GM23248 (cell line): ENCODE results near the gene RXFP4. TPM values are rescaled to one million over a fixed set of nuclear protein-coding genes. Genes with fewer than 3 reads are reported as not detected.

ENCODE experiments used
- DNase-seq: peaks from one replicate; pipeline ENCODE4 v3.0.0-alpha.2; 2015
- H2AFZ ChIP-seq: fragments of 200-600 bp; sonication (generic); 2 replicates; pipeline ENCODE4 v1.6.1; 2016; ENCODE audit warnings: antibody characterized with exemption
- H3F3A ChIP-seq: fragments of 200-600 bp; sonication (generic); 2 replicates; pipeline ENCODE4 v1.6.1; 2016; ENCODE audit warnings: mild to moderate bottlenecking, antibody characterized with exemption, mixed run types; ENCODE audit not compliant: insufficient read depth
- H3K27ac ChIP-seq: fragments of 200-600 bp; sonication (generic); 2 replicates; pipeline ENCODE4 v1.5.1; 2016; ENCODE audit warnings: mild to moderate bottlenecking
- H3K27me3 ChIP-seq: fragments of 200-600 bp; sonication (generic); replicated peaks from 2 replicates; pipeline ENCODE4 v1.6.1; 2016; ENCODE audit warnings: mild to moderate bottlenecking; ENCODE audit not compliant: insufficient read depth
- H3K36me3 ChIP-seq: fragments of 200-600 bp; sonication (generic); 2 replicates; pipeline ENCODE4 v1.6.1; 2016; ENCODE audit warnings: low read depth, mild to moderate bottlenecking
- H3K4me1 ChIP-seq: fragments of 200-600 bp; sonication (generic); 2 replicates; pipeline ENCODE4 v1.6.1; 2016; ENCODE audit warnings: mild to moderate bottlenecking; ENCODE audit not compliant: insufficient read depth
- H3K4me2 ChIP-seq: fragments of 200-600 bp; sonication (generic); one replicate; pipeline ENCODE4 v1.6.1; 2016; ENCODE audit warnings: mild to moderate bottlenecking; ENCODE audit not compliant: unreplicated experiment
- H3K4me3 ChIP-seq: fragments of 200-600 bp; sonication (generic); 2 replicates; pipeline ENCODE4 v1.5.1; 2016; ENCODE audit warnings: mild to moderate bottlenecking
- H3K79me2 ChIP-seq: fragments of 200-600 bp; sonication (generic); 2 replicates; pipeline ENCODE4 v1.6.1; 2016; ENCODE audit warnings: mild to moderate bottlenecking; ENCODE audit not compliant: insufficient read depth
- H3K9ac ChIP-seq: fragments of 200-600 bp; sonication (generic); 2 replicates; pipeline ENCODE4 v1.6.1; 2016; ENCODE audit warnings: mild to moderate bottlenecking
- H3K9me2 ChIP-seq: fragments of 200-600 bp; sonication (generic); 2 replicates; pipeline ENCODE4 v1.6.1; 2016; ENCODE audit warnings: mixed run types, mild to moderate bottlenecking, moderate library complexity; ENCODE audit not compliant: insufficient read depth
- H3K9me3 ChIP-seq: fragments of 200-600 bp; sonication (generic); one replicate; pipeline ENCODE4 v1.6.1; 2017; ENCODE audit warnings: low read depth
- H4K20me1 ChIP-seq: fragments of 200-600 bp; sonication (generic); 2 replicates; pipeline ENCODE4 v1.6.0; 2016; ENCODE audit not compliant: insufficient read depth
- EZH2 ChIP-seq: fragments of 200-600 bp; sonication (generic); IDR thresholded peaks from 2 replicates; pipeline ENCODE4 v1.6.1; 2018; ENCODE audit warnings: antibody characterized with exemption, mild to moderate bottlenecking; ENCODE audit not compliant: insufficient read depth, poor library complexity, severe bottlenecking
- EZH2phosphoT487 ChIP-seq: fragments of 200-600 bp; sonication (generic); IDR thresholded peaks from 2 replicates; pipeline ENCODE4 v1.6.1; 2018; ENCODE audit warnings: antibody characterized with exemption, moderate library complexity, mild to moderate bottlenecking, low read depth; ENCODE audit not compliant: insufficient read depth
- WGBS, 2 experiments: methylation state at CpG; one replicate each; pipeline ENCODE4 v1.1.6; 2015 to 2017; ENCODE audit warnings: low lambda C conversion rate in 2 of 2, low coverage in 1 of 2; ENCODE audit errors: missing lambda C conversion rate in 2 of 2; 5-methylcytosine and 5-hydroxymethylcytosine counted together
- in situ Hi-C: fragments of 300-500 bp; cut with MboI; formaldehyde crosslinking; loops from 2 replicates; pipeline ENCODE4 v1.15.0; 2020
- polyA plus RNA-seq: library from polyadenylated mRNA; unstranded; fragments of >200 nt; fragmentation: Nextera tagmentation; extraction: Ambion mirVana; gene quantifications from 2 replicates; pipeline ENCODE4 v1.2.1, GENCODE V29; 2016
- total RNA-seq: library from RNA; depleted of rRNA; stranded (reverse); fragments of >200 nt; shearing (Covaris generic); gene quantifications from 2 replicates; pipeline ENCODE4 v1.2.3, GENCODE V29; 2014

RXFP4 gene
- total and polyA plus RNA-seq, 2 experiments from 2014 or later: 0.39 TPM; not detected in 1

DNA sequence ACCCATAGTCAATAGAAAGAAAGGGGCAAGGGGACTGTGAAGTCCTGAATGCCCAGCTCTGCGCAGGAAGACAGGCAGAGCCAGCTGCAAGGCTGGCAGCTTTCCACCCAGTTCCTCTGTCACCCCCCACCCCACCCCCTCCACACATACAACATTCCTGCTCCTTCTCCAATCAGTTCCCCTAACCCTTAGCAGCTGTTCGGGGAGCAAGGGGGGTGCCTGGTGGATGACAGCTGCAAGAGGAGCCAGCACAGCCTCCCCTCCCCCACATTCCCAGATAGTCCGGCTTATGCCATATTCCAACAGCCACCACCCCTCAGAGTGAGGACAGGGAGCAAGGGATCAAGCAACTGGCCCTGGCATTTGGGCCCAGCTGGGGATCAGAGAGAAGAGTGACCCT is 27.2 kb downstream of the RXFP4 start:
- peaks cover 7% of the 10 kb centered on the region; the same call in 1 of the 2 replicates for H4K20me1 ChIP-seq
- H3K27ac ChIP-seq: 0 out of 2 replicates have a peak overlapping the region, but pooled peaks have one; percentile 85
- H3K4me1 ChIP-seq: peaks cover 36% of the 10 kb centered on the region
- in situ Hi-C loops: no loop called here
- H3K4me3 ChIP-seq: no peak overlapping the region
- H3K79me2 ChIP-seq: peaks cover 93% of the 10 kb centered on the region
- H3K9me3 ChIP-seq: no peaks in the 10 kb centered on the region
- 70 to 72% methylated on average over 3 of the region's 3 CpGs for WGBS, 2 experiments
- peak overlapping the region; percentile 78; the same call in 1 of the 2 replicates for H3K9ac ChIP-seq
- no peak overlapping the region for H2AFZ ChIP-seq
- TF ChIP-seq EZH2: no peak
- no peak for TF ChIP-seq EZH2phosphoT487
- H3K4me2 ChIP-seq: no peak overlapping the region
- peaks cover 48% of the 10 kb centered on the region for H3K36me3 ChIP-seq
- DNase-seq: no peak
- H3K9me2 ChIP-seq: no peaks in the 10 kb centered on the region
- no peaks in the 10 kb centered on the region for H3K27me3 ChIP-seq
- H3F3A ChIP-seq: peaks cover 52% of the 10 kb centered on the region

DNA sequence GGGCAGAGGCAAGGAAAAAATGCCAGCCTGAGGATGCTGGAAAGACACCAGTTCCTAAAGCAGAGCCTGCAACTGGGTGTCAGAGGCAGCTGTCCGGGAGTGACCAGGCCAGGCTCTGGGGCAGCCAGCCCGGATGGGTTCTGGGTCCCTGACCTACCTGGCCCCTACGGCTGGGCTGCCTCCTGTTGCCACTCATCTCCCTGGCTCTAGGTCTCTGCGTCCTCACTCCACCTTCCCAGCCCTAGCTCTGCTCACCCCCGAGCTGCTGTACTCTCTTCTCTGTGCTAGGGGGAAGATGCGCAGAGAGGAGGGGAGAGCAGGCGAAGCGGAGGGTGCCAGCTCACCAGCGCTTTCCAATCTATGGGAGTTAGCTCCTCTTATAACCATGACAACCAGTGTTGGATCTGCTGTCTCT is 27.9 kb downstream of the RXFP4 start:
- Histone ChIP-seq H3K27ac (peak overlapping the region; percentile 85), H3K4me2 (no peak overlapping the region), H3K79me2 (peaks cover 96% of the 10 kb centered on the region), H3K9ac (peak overlapping the region; percentile 78; the same call in 1 of the 2 replicates), H3K4me3 (no peak overlapping the region), H3F3A (peaks cover 50% of the 10 kb centered on the region), H3K9me3 (no peaks in the 10 kb centered on the region), H3K9me2 (no peaks in the 10 kb centered on the region), H3K36me3 (peaks cover 48% of the 10 kb centered on the region), H3K4me1 (peaks cover 36% of the 10 kb centered on the region), H4K20me1 (peaks cover 7% of the 10 kb centered on the region; the same call in 1 of the 2 replicates), H2AFZ (no peak overlapping the region), H3K27me3 (no peaks in the 10 kb centered on the region)
- in situ Hi-C loops: no loop called here
- TF ChIP-seq EZH2 (no peak), EZH2phosphoT487 (no peak)
- 62 to 69% methylated on average over 9 of the region's 9 CpGs for WGBS, 2 experiments
- DNase-seq: no peak

DNA sequence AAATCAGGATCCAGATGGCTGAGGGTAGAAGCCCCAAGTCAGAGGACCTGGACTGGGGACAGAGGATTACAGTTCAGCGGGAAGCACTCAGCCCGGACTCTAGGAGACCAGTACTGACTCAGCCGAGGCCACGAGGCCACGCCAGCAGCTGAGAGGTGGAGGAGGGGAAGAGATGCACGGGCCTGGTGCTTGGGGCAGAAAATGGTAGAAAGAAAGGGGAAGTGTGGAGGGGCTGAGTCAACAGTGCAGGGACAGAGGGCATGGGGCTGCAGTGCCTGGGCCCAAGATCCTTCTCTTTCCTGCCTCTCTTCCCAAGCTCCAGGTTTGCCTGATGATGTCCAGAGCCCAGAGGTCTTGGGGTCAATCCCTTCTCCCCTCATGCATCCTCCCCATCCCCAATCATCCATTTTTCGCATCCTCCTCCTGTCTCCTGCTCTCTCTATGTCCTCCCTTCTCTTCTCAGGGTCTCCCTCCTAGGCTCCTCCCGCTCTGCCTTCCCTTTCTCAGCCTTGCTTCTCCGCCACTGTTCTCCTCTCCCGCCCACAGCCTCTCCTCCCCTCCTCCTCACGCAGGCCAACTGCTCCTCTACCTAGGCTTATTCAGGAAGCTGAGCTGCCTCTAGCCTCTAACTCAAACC is 29.2 kb downstream of the RXFP4 start:
- H3K79me2 ChIP-seq: peaks cover 100% of the 10 kb centered on the region
- H3K27me3 ChIP-seq: no peaks in the 10 kb centered on the region
- in situ Hi-C loops: no loop called here
- no peaks in the 10 kb centered on the region for H3K9me3 ChIP-seq
- peaks cover 48% of the 10 kb centered on the region for H3K4me1 ChIP-seq
- H3K9ac ChIP-seq: peak overlapping the region; percentile 78
- H3K4me3 ChIP-seq: peak overlapping the region; percentile 43
- peaks cover 40% of the 10 kb centered on the region for H3K36me3 ChIP-seq
- TF ChIP-seq EZH2 (no peak), EZH2phosphoT487 (no peak)
- peaks cover 12% of the 10 kb centered on the region; the same call in 1 of the 2 replicates for H4K20me1 ChIP-seq
- H3K27ac ChIP-seq: peak overlapping the region; percentile 85
- peaks cover 51% of the 10 kb centered on the region for H3F3A ChIP-seq
- no peak overlapping the region for H2AFZ ChIP-seq
- H3K4me2 ChIP-seq: peak overlapping the region; percentile 72
- peak; percentile 94 for DNase-seq
- H3K9me2 ChIP-seq: no peaks in the 10 kb centered on the region
- WGBS, 2 experiments: 26 to 32% methylated on average over 8 to 11 of the region's 11 CpGs

DNA sequence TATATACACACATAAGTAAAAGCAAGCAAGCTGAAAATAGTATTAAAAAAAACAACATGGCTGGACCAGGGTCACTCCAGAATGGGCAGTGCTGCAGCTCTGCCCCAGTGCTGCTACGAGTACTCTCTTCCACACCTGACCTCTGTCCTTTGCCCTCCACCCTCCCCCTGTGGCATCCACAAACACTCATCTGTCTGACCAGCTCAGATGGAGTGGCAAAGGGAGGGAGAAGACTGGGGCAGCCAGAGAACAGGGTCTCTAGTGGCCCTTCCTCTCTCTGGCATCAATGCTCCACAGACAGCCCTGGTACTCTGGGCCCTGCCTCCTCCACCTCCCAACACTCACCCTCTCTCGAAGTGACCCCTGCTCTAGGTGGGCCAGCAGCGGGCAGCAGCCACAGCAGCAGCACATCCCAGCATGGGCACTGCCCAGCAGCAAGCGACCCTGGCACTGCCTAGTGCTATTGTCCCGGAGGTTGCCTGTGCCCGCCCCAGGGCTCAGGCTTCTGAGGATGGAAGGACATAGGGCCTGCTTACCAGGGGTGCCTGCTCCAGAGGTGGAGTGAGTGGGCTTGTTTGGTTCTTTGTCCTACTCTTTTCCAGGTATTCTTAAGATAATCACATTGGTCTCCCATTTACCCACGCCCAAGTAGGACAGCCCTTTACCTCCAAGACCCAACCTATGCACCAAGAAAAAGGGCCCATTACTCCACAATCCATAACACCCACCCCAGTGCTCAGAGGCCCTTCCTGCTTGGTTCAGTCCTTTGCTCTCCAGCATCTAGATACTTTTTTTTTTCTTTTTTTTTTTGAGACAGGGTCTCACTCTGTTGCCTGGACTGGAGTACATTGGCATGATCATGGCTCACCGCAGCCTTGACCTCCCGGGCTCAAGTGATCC is 30.7 kb downstream of the RXFP4 start:
- peaks cover 48% of the 10 kb centered on the region for H3F3A ChIP-seq
- no peak for DNase-seq
- H3K4me2 ChIP-seq: peak overlapping the region; percentile 4
- H3K9me3 ChIP-seq: no peaks in the 10 kb centered on the region
- H3K27me3 ChIP-seq: no peaks in the 10 kb centered on the region
- H3K4me3 ChIP-seq: no peak overlapping the region
- in situ Hi-C loops: no loop called here
- H2AFZ ChIP-seq: no peak overlapping the region
- 81 to 85% methylated on average over 9 of the region's 9 CpGs for WGBS, 2 experiments
- peaks cover 100% of the 10 kb centered on the region for H3K79me2 ChIP-seq
- H3K36me3 ChIP-seq: peaks cover 28% of the 10 kb centered on the region
- TF ChIP-seq EZH2: no peak
- TF ChIP-seq EZH2phosphoT487: no peak
- peaks cover 12% of the 10 kb centered on the region; the same call in 1 of the 2 replicates for H4K20me1 ChIP-seq
- H3K9me2 ChIP-seq: no peaks in the 10 kb centered on the region
- peaks cover 51% of the 10 kb centered on the region for H3K4me1 ChIP-seq
- H3K27ac ChIP-seq: peak overlapping the region; percentile 34
- peak overlapping the region; percentile 2; the same call in 1 of the 2 replicates for H3K9ac ChIP-seq
